ENCODE data around the gene SNX10. TPM values are rescaled to one million over a fixed set of nuclear protein-coding genes. Genes with fewer than 3 reads are reported as not detected.

Gene SNX10
- total RNA-seq, 2 experiments from 2014 or later, result 31.0 to 31.6 TPM

DNA sequence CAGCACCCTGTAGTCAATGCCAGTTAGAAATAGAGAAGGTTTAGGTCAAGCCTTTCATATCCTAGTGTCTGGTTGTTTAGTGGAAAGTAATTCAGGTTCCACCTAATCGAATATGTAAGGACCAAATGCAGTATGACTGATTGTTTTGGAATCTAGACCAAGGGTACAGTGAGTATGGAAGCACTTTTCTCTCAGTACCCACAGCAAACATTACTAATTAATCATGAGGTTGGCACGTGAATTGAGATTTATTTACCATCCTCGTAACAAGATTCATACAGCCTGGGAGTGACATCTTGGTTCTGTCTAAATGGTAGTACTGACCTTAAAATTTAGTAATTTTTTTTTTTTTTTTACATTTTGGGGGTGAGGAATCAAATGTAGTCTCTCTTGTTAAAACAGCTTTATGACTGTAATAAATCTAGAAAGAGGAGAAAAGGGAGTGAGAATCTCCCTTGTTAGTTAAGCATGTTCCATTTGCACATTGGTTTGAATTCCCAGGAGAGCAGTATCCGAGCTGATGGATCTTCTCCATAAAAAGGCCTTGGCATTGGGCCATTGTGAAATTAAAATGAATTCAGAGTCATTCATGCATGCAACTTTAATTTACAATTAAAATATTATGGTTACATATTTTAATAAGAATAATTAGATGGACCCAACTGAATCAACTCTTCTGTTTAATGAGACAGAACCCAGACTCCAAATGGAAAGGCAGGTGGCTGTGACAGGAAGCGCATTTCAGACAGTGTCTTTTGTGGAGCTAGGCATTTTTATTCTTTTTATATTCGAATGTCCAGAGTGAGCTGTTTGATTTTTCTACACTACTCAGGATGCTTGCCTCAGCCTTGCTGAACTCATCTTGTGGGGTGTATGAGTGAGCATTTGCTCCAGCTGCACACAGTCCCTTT is 57.6 kb downstream of the SNX10 start:
- no peak overlapping the region for H3K4me3 Mint-ChIP-seq
- ATAC-seq (ENCODE audit: low read depth) (no peak), DNase-seq (no peak)
- H3K27me3 Mint-ChIP-seq, result no peaks in the 10 kb centered on the region
- no peaks in the 10 kb centered on the region for H3K9me3 Mint-ChIP-seq
- H3K4me1 Mint-ChIP-seq, result no peaks in the 10 kb centered on the region
- peaks cover 22% of the 10 kb centered on the region for H3K36me3 Mint-ChIP-seq
- H3K27ac Mint-ChIP-seq, result no peak overlapping the region
- POLR2A ChIA-PET, result interaction anchor here (0.6 kb wide), 1 partner anchor 252 kb away, joined by 4 read pairs; no protein-coding TSS in a partner anchor

DNA sequence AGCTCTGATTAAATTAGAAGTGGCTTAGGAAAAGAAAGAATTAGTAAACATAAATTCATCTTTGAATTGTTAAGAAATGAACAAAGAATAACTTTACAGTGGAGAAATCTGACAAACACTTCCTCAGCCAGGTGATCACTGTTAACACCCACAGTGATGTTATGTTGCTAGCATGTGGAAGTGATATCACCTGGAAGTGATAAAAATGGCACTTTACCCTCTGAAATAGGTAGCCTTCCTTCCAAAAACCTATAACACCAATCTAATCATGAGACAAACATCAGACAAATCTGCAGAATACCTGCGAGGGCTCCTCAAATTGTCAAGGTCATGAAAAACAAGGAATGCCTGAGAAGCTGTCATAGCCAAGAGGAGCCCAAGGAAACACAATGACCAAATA is 59.5 kb downstream of the SNX10 start:
- POLR2A ChIA-PET, result no interaction called here
- no peaks in the 10 kb centered on the region for H3K4me1 Mint-ChIP-seq
- H3K36me3 Mint-ChIP-seq, result peaks cover 22% of the 10 kb centered on the region
- H3K9me3 Mint-ChIP-seq, result no peaks in the 10 kb centered on the region
- ATAC-seq (ENCODE audit: low read depth), result no peak
- H3K4me3 Mint-ChIP-seq, result no peak overlapping the region
- H3K27me3 Mint-ChIP-seq, result no peaks in the 10 kb centered on the region
- no peak overlapping the region for H3K27ac Mint-ChIP-seq
- no peak for DNase-seq

DNA sequence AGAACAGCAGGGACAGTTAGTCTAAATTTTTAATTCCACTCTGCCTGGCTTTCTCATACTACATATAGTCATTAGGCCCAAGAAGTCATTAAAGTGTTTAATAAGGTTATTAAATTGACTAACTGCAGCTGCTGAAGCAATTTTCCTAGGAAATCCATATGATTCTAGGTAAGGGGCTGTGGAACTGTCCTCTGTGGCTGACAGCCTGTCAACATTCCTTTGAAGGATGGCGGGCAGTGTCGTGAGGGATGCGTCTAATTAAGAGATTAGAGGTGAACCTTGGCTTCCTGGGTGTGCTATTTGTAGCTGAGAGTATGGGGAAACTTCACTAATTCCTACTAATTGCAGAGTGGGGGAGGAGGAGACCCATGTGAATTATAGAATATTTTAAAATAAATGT is 64.6 kb downstream of the SNX10 start:
- POLR2A ChIA-PET, result no interaction called here
- ATAC-seq (ENCODE audit: low read depth) (no peak), DNase-seq (no peak)
- Mint-ChIP-seq H3K27me3 (no peaks in the 10 kb centered on the region), H3K9me3 (no peaks in the 10 kb centered on the region), H3K36me3 (peaks cover 14% of the 10 kb centered on the region), H3K4me3 (no peak overlapping the region), H3K4me1 (no peaks in the 10 kb centered on the region), H3K27ac (no peak overlapping the region)

DNA sequence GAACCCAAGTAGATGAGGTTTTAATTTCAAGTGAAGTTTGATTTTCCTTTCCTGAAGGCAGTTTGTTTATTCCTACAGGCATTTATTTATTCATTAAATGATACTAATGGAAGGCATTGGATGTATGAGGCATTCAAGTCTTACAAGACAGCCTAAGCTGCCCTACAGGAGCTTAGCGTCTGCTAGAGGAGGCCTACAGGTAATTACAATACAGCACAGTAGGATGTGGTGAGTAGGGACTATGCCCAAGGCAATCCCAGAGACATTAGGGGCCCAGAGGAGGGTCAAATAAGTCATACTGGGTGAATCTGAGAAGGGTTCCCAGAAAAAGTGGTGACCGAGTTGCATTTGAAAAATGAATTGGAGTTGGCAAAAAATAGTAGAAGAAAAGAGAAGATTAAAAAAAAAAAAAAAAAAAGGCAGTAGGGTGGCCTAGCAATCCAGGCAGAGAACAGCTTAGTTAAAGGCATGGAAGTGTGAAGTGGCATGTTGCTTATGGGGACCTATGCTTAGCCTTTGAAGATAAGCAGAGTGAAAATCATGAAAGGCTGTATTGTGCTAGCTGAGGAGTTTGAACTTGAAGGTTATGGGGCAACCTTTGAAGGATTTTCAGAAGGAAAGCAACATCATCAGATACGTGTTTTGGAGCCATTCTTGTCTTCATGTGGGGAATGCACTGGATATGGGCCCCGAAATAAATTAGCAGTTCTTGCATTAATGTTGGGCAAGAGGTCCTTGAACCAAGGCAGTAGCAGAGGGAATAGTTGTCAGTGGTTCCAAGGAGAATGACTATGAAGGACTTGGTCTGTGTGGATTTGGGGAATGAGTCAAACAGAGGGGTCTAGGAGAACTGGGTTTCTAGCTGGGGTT is 65.5 kb downstream of the SNX10 start:
- H3K4me1 Mint-ChIP-seq, result no peaks in the 10 kb centered on the region
- H3K27ac Mint-ChIP-seq, result no peak overlapping the region
- ATAC-seq (ENCODE audit: low read depth), result no peak
- POLR2A ChIA-PET, result no interaction called here
- peaks cover 13% of the 10 kb centered on the region for H3K36me3 Mint-ChIP-seq
- H3K4me3 Mint-ChIP-seq, result no peak overlapping the region
- H3K27me3 Mint-ChIP-seq, result no peaks in the 10 kb centered on the region
- DNase-seq, result no peak
- H3K9me3 Mint-ChIP-seq, result no peaks in the 10 kb centered on the region

DNA sequence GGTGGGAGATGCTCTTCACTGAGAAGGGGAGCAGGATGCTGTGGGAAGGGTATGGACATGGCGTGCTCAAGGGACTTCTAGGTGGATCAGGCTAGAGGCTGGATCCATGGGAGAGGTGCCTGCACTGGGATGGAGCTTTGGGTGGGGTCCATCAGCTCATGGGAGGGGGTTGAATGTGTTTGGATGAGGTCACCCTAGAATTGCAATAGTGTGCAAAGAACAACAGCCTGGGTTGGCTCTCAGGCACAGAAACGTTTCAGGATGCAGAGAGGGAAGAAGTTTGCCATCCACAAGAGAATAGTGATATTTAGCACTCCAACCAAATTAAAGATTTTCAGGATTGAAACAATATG is 66.1 kb downstream of the SNX10 start:
- Mint-ChIP-seq H3K27me3 (no peaks in the 10 kb centered on the region), H3K4me1 (no peaks in the 10 kb centered on the region), H3K9me3 (no peaks in the 10 kb centered on the region), H3K4me3 (no peak overlapping the region), H3K27ac (no peak overlapping the region), H3K36me3 (peaks cover 10% of the 10 kb centered on the region)
- ATAC-seq (ENCODE audit: low read depth) (no peak), DNase-seq (no peak)
- POLR2A ChIA-PET, result no interaction called here

DNA sequence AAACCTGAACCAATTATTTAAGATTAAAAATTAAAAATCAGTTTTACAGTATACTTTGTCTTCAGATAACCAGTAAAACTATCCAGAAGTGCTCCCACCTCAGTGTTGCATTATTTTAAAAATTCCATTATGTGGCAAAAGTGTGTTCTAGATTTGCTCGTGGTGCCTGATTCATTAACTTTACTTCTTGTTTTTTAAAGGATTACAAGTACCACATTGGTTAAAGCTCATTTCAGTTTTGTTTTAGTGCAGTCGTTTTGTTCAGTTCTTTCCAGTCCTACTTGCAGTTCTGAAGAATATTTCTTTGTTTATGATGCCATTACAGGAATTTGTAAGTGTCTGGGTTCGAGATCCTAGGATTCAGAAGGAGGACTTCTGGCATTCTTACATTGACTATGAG is 69.0 kb downstream of the SNX10 start:
- no peaks in the 10 kb centered on the region for H3K27me3 Mint-ChIP-seq
- no peaks in the 10 kb centered on the region for H3K9me3 Mint-ChIP-seq
- peaks cover 10% of the 10 kb centered on the region for H3K36me3 Mint-ChIP-seq
- DNase-seq, result no peak
- H3K4me3 Mint-ChIP-seq, result no peak overlapping the region
- POLR2A ChIA-PET, result no interaction called here
- H3K27ac Mint-ChIP-seq, result no peak overlapping the region
- no peak for ATAC-seq (ENCODE audit: low read depth)
- H3K4me1 Mint-ChIP-seq, result peaks cover 3% of the 10 kb centered on the region

DNA sequence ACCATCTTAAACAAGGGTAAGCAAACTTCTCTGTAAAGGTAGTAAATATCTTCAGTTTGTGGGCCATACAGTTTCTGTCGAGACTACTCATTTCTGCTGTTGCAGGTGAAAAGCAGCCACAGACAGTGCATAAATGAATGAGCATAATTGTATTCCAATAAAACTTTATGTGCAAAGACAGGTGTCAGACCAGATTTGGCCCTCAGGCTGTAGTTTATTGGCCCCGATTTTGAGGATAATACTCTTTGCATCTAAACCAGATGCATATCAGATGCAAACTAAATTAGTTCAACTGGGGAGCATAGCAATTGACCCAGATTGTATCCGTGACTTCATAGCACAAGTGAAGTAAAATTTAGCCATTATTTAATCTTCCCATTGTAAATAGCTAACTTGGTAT is 70.0 kb downstream of the SNX10 start:
- Mint-ChIP-seq H3K27ac (no peak overlapping the region), H3K9me3 (no peaks in the 10 kb centered on the region)
- POLR2A ChIA-PET, result no interaction called here

DNA sequence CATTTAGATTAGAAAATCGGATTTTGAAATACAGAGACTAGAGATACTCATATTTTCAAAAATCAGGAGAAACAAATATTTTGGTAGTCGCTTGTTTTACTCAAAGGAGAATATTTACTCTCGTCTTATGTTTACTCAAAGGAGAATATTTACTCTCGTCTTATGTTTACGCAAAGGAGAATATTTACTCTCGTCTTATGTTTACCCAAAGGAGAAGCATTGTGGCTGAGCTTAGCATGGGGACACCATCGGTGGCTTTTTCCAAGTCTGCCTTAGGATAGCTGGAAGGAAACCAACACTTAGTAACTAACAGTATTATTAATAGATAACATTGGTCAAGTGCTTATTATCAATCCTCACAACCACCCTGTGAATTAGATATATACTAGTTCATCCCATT is 71.8 kb downstream of the SNX10 start:
- no peak for DNase-seq
- ATAC-seq (ENCODE audit: low read depth), result no peak
- Mint-ChIP-seq H3K4me3 (no peak overlapping the region), H3K27me3 (no peaks in the 10 kb centered on the region), H3K4me1 (peaks cover 4% of the 10 kb centered on the region), H3K36me3 (peaks cover 8% of the 10 kb centered on the region), H3K9me3 (no peaks in the 10 kb centered on the region), H3K27ac (no peak overlapping the region)
- POLR2A ChIA-PET, result no interaction called here

More for the DNA sequence above, 70.0 kb downstream of the SNX10 start:
- ATAC-seq (ENCODE audit: low read depth) (no peak), DNase-seq (no peak)
- Mint-ChIP-seq H3K36me3 (peaks cover 10% of the 10 kb centered on the region), H3K4me3 (no peak overlapping the region), H3K4me1 (peaks cover 3% of the 10 kb centered on the region), H3K27me3 (no peaks in the 10 kb centered on the region)

DNA sequence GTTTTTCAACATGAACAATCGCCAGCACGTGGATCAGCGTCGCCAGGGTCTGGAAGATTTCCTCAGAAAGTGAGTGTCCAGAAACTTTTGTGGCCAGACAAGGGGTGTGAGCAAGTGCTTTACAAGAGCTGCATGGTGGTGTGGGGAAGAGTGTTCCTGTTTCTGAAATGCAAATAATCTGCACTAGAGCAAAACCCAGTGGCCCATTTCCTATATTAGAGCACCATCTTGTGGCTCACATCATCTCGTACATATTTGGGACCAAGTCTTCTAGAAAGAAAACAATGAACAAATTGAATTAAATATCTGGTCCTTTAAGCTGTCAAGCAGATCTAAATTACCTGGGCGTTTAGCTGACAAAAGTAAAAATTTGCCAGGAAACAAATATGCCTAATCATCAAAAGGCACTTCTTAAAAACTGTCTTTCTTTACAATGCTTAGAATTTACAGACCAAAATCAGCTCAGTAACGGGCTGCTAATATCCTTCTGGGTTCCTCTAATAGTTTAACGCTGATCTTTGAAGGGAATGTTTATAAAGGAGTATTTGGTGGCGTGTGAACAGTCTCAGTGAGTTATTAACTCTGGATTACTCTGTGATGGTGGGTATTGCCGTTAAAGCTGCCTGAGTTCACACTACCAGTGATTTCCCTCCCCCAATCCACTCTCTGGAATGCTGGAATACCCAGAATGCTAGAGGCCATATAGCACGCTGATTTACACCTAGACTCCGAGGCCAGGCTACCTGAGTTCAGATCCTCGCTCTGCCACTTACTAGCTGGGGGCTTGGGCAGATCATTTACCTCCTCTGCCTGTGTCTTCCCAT is 73.6 kb downstream of the SNX10 start:
- H3K9me3 Mint-ChIP-seq, result no peaks in the 10 kb centered on the region
- H3K4me1 Mint-ChIP-seq, result peaks cover 11% of the 10 kb centered on the region
- POLR2A ChIA-PET, result interaction anchor here (0.6 to 1.3 kb wide), 6 partner anchors 10 to 468 kb away, joined by 3 to 6 read pairs (median 3); partner anchors contain the start of gene CBX3
- peaks cover 8% of the 10 kb centered on the region for H3K36me3 Mint-ChIP-seq
- H3K27me3 Mint-ChIP-seq, result no peaks in the 10 kb centered on the region
- ATAC-seq (ENCODE audit: low read depth) (peak; percentile 65), DNase-seq (no peak)
- H3K4me3 Mint-ChIP-seq, result no peak overlapping the region
- peak overlapping the region; percentile 17 for H3K27ac Mint-ChIP-seq

DNA sequence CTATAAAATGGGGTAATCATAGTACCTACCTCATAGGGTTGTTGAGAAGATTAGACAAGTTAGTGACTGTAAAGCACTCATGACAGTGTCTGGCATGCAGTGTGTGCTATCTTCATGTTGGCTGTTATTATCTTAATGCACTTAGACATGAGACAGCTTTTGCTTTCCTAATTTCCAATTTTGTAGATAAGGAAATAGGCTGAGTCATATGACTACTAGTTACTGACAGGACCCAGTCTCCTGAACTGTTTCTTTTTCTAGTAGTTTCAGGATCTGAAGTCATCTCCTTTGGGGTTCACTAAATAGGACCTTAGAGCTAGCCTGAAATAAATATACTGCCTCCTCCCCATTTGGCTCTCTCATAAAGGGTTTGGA is 74.2 kb downstream of the SNX10 start:
- Mint-ChIP-seq H3K9me3 (no peaks in the 10 kb centered on the region), H3K4me1 (peaks cover 11% of the 10 kb centered on the region), H3K27ac (no peak overlapping the region), H3K27me3 (no peaks in the 10 kb centered on the region), H3K36me3 (peaks cover 8% of the 10 kb centered on the region), H3K4me3 (no peak overlapping the region)
- DNase-seq (no peak), ATAC-seq (ENCODE audit: low read depth) (no peak)
- POLR2A ChIA-PET, result interaction anchor here (0.6 to 1.3 kb wide), 4 partner anchors 10 to 469 kb away, joined by 3 to 6 read pairs (median 3); partner anchors contain the start of gene CBX3

DNA sequence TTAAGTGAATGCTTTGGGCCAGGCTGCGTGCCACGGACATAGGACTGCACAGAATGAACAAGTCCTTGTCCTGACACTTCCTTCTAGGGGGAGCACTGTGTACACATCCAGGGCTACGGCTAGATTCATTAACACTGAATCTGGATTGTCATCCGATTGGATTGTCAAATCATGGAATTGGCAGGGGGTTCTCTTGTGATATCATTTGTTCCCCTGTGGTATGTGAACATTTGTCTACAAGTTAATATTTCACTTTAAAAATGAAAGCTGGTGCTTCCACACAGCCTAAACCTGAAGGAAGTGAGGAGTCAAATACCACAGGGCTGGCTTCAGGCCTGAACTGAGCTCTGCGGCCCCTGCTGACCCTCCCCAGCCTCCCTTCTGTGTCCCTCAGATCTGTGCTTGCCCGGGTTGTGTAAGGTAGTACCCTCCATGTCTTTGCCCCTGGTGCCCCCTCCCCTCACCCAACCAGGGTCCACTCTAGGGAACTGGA is 75.6 kb downstream of the SNX10 start:
- DNase-seq (no peak), ATAC-seq (ENCODE audit: low read depth) (no peak)
- Mint-ChIP-seq H3K9me3 (no peaks in the 10 kb centered on the region), H3K4me3 (no peak overlapping the region), H3K36me3 (peaks cover 14% of the 10 kb centered on the region), H3K4me1 (peaks cover 11% of the 10 kb centered on the region), H3K27ac (no peak overlapping the region), H3K27me3 (no peaks in the 10 kb centered on the region)
- POLR2A ChIA-PET, result no interaction called here

DNA sequence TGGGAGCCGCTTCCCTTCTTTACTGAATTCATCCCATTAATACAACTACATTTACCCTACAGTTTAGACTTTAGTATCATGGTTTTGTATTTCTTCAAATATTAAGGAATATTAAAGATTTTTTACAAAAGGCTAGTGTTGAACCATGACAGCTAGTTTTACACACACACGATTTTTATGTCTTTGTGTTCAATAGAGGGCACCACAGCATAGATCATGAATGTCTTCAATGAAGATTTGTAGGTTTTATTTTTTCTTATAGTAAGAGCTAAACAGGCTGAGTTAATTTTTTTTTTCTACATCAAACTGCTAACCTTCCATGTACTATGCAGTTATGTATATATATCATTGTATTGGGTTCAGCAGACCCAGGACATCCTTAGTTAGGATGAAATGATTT is 76.9 kb downstream of the SNX10 start:
- DNase-seq (no peak), ATAC-seq (ENCODE audit: low read depth) (no peak)
- POLR2A ChIA-PET, result no interaction called here
- Mint-ChIP-seq H3K27ac (no peak overlapping the region), H3K27me3 (no peaks in the 10 kb centered on the region), H3K4me1 (peaks cover 11% of the 10 kb centered on the region), H3K4me3 (no peak overlapping the region), H3K9me3 (no peaks in the 10 kb centered on the region), H3K36me3 (peaks cover 17% of the 10 kb centered on the region)

DNA sequence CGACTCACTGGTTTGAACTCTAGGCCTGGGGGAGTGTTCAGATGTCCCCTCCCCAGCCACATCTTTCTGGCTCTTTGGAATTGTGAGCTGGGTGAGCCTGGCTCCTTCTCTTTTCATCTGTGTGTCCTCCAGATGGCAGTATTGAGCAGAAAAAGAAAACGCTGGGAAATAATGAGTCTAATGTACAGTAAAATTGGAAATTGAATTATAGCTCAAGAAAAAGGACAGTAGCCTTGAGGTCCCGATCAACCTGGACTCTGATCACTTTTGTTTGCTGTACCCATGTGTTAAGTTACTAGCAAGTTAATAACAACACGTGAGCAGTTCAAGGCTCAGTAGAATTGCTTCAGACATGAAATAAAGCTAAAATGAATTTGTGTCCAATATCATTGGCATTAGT is 77.9 kb downstream of the SNX10 start:
- POLR2A ChIA-PET, result interaction anchor here (0.6 to 1.8 kb wide), 3 partner anchors 78 to 791 kb away, joined by 3 to 4 read pairs (median 4); partner anchors contain the start of gene SNX10
- Mint-ChIP-seq H3K27me3 (peaks cover 3% of the 10 kb centered on the region), H3K27ac (no peak overlapping the region), H3K9me3 (no peaks in the 10 kb centered on the region), H3K36me3 (peaks cover 19% of the 10 kb centered on the region), H3K4me3 (no peak overlapping the region), H3K4me1 (peaks cover 11% of the 10 kb centered on the region)
- no peak for DNase-seq
- ATAC-seq (ENCODE audit: low read depth), result peak; percentile 65
